Keratinocyte (primary cell): ENCODE measurements around the gene CNIH4.

Experiments
- EZH2 ChIP-seq: IDR thresholded peaks from one replicate; pipeline ENCODE4 v1.6.1; 2012; ENCODE audit warnings: inconsistent platforms, mild to moderate bottlenecking, low read length, moderate library complexity
- TF ChIP-seq, protein P1 (sequence below), 3 experiments: IDR thresholded peaks in 1 of 3; conservative IDR thresholded peaks in 1 of 3; optimal IDR thresholded peaks in 1 of 3; 2 replicates in 2 of 3; 3 replicates in 1 of 3; pipeline versions ENCODE3 to v1.5.1; 2011; ENCODE audit warnings: low read length in 3 of 3, mild to moderate bottlenecking in 3 of 3, moderate library complexity in 2 of 3, control low read depth in 1 of 3, inconsistent platforms in 1 of 3; ENCODE audit not compliant: insufficient read depth in 2 of 3; ENCODE audit errors: extremely low read depth in 1 of 3

DNA sequence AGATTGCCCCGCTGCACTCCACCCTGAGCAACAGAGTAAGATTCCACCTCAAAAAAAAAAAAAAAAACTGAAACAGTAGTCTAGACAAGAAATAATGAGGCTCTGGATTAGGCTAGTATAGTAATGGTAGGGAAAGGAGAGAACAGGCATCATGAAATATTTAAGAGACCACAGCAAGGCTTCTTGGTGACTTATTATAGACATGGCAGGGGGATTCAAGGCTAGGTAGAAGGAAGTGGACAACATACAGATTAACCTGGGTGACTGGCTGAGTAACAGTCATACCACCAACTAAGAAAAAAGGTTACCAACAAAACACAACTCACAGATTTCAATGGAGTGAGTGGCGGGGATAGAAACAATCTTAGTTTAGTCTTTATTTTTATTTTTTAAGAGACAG is 35.0 kb upstream of the CNIH4 start:
- no peak for TF ChIP-seq EZH2
- TF ChIP-seq, protein P1, sequence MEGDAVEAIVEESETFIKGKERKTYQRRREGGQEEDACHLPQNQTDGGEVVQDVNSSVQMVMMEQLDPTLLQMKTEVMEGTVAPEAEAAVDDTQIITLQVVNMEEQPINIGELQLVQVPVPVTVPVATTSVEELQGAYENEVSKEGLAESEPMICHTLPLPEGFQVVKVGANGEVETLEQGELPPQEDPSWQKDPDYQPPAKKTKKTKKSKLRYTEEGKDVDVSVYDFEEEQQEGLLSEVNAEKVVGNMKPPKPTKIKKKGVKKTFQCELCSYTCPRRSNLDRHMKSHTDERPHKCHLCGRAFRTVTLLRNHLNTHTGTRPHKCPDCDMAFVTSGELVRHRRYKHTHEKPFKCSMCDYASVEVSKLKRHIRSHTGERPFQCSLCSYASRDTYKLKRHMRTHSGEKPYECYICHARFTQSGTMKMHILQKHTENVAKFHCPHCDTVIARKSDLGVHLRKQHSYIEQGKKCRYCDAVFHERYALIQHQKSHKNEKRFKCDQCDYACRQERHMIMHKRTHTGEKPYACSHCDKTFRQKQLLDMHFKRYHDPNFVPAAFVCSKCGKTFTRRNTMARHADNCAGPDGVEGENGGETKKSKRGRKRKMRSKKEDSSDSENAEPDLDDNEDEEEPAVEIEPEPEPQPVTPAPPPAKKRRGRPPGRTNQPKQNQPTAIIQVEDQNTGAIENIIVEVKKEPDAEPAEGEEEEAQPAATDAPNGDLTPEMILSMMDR (optimal IDR thresholded peaks at IDR 0.05 in 1 of 3, IDR thresholded peaks at IDR 0.05 in 1 of 3, conservative IDR thresholded peaks at IDR 0.05 in 1 of 3; ENCODE audit: extremely low read depth in 1 of 3, insufficient read depth in 2 of 3, low read length in 3 of 3), result no peak
